PC-9 (cell line): ENCODE measurements around the gene GGNBP2.

ENCODE experiments used
- EZH2 ChIP-seq: fragments of 200-600 bp; sonication (generic); IDR thresholded peaks from 2 replicates; pipeline ENCODE4 v1.8.0; 2017; ENCODE audit warnings: antibody characterized with exemption, low read depth
- TF ChIP-seq, protein P1 (sequence below): fragments of 200-600 bp; sonication (generic); conservative IDR thresholded peaks from 2 replicates; pipeline ENCODE4 v1.6.1; 2017; ENCODE audit warnings: mixed run types, antibody characterized with exemption, mild to moderate bottlenecking, moderate library complexity

GRCh38 chr17:36504156-36504545 lies 40.6 kb upstream of the GGNBP2 start:
- TF ChIP-seq, protein P1, sequence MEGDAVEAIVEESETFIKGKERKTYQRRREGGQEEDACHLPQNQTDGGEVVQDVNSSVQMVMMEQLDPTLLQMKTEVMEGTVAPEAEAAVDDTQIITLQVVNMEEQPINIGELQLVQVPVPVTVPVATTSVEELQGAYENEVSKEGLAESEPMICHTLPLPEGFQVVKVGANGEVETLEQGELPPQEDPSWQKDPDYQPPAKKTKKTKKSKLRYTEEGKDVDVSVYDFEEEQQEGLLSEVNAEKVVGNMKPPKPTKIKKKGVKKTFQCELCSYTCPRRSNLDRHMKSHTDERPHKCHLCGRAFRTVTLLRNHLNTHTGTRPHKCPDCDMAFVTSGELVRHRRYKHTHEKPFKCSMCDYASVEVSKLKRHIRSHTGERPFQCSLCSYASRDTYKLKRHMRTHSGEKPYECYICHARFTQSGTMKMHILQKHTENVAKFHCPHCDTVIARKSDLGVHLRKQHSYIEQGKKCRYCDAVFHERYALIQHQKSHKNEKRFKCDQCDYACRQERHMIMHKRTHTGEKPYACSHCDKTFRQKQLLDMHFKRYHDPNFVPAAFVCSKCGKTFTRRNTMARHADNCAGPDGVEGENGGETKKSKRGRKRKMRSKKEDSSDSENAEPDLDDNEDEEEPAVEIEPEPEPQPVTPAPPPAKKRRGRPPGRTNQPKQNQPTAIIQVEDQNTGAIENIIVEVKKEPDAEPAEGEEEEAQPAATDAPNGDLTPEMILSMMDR: no peak
- no peak for TF ChIP-seq EZH2
